ENCODE results near the gene KCNH1.

- TF ChIP-seq, protein P1, sequence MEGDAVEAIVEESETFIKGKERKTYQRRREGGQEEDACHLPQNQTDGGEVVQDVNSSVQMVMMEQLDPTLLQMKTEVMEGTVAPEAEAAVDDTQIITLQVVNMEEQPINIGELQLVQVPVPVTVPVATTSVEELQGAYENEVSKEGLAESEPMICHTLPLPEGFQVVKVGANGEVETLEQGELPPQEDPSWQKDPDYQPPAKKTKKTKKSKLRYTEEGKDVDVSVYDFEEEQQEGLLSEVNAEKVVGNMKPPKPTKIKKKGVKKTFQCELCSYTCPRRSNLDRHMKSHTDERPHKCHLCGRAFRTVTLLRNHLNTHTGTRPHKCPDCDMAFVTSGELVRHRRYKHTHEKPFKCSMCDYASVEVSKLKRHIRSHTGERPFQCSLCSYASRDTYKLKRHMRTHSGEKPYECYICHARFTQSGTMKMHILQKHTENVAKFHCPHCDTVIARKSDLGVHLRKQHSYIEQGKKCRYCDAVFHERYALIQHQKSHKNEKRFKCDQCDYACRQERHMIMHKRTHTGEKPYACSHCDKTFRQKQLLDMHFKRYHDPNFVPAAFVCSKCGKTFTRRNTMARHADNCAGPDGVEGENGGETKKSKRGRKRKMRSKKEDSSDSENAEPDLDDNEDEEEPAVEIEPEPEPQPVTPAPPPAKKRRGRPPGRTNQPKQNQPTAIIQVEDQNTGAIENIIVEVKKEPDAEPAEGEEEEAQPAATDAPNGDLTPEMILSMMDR (conservative IDR thresholded peaks at IDR 0.05) = no peak
- no peak for TF ChIP-seq ZFX (IDR thresholded peaks at IDR 0.05)
These were observed 280.7 kb downstream of the KCNH1 start for GRCh38 chr1:210853276-210853675.
